PC-3 (cell line): ENCODE data around the gene CYP46A1. TPM values are rescaled to one million over a fixed set of nuclear protein-coding genes. Genes with fewer than 3 reads are reported as not detected.
"Not testable (repeated sequence)": the region's sequence is repeated elsewhere in the genome, so short reads cannot be mapped to it uniquely, and the experiment has no call there.

ENCODE experiments used
- ATAC-seq: fragments of 200-7000 bp; cut with Tn5 transposase; 2 replicates; pipeline ENCODE4 v1.9.1; 2020; ENCODE audit warnings: mild to moderate bottlenecking, moderate library complexity
- BruUV-seq: library from RNA; stranded (reverse); fragments of 400-500 nt; replicated peaks from 2 replicates; lab custom pipeline; 2021; lab: Mats Ljungman, UMichigan
- CTCF ChIA-PET: fragments of 300-600 bp; sonication (Branson Sonifier 250); formaldehyde crosslinking; loops from one replicate; lab custom pipeline; 2022; ENCODE audit warnings: antibody characterized with exemption; lab: Charles Lee
- POLR2A ChIA-PET: fragments of 300-600 bp; sonication (Branson Sonifier 250); formaldehyde crosslinking; loops from one replicate; lab custom pipeline; 2022; ENCODE audit warnings: antibody characterized with exemption; ENCODE audit not compliant: unreplicated experiment; lab: Charles Lee
- DNase-seq: peaks from one replicate; pipeline ENCODE4 v3.0.0-alpha.2; 2015
- H2AFZ ChIP-seq: fragments of 300-600 bp; sonication (generic); 2 replicates; pipeline ENCODE4 v1.6.0; 2016; ENCODE audit warnings: antibody characterized with exemption, low read length
- H3F3A ChIP-seq: fragments of 300-600 bp; sonication (generic); one replicate; pipeline ENCODE4 v1.6.0; 2017; ENCODE audit warnings: antibody characterized with exemption, low read length, control low read depth, mild to moderate bottlenecking; ENCODE audit not compliant: unreplicated experiment
- H3K27ac ChIP-seq: fragments of 300-600 bp; sonication (generic); 2 replicates; pipeline ENCODE4 v1.5.1; 2016; ENCODE audit warnings: mild to moderate bottlenecking, low read length
- H3K27me3 ChIP-seq: fragments of 300-600 bp; sonication (generic); 2 replicates; pipeline ENCODE4 v1.6.1; 2016; ENCODE audit warnings: low read length, mixed read lengths
- H3K36me3 ChIP-seq: fragments of 300-600 bp; sonication (generic); 2 replicates; pipeline ENCODE4 v1.6.1; 2016; ENCODE audit warnings: low read depth, mixed run types, low read length, mixed read lengths
- H3K4me1 ChIP-seq: fragments of 300-600 bp; sonication (generic); 2 replicates; pipeline ENCODE4 v1.5.1; 2016; ENCODE audit warnings: low read length; ENCODE audit not compliant: insufficient read depth
- H3K4me2 ChIP-seq: fragments of 300-600 bp; sonication (generic); 2 replicates; pipeline ENCODE4 v1.6.0; 2016; ENCODE audit warnings: low read length
- H3K4me3 ChIP-seq: fragments of 300-600 bp; sonication (generic); 2 replicates; pipeline ENCODE4 v1.5.1; 2016; ENCODE audit warnings: mild to moderate bottlenecking, low read length, mixed read lengths
- H3K79me2 ChIP-seq: fragments of 300-600 bp; sonication (generic); 2 replicates; pipeline ENCODE4 v1.6.1; 2017; ENCODE audit warnings: low read length, mixed read lengths
- H3K9ac ChIP-seq: fragments of 300-600 bp; sonication (generic); 2 replicates; pipeline ENCODE4 v1.6.0; 2016; ENCODE audit warnings: mild to moderate bottlenecking, low read length
- H3K9me2 ChIP-seq: fragments of 300-600 bp; sonication (generic); replicated peaks from 2 replicates; pipeline ENCODE4 v1.6.1; 2016; ENCODE audit warnings: mixed run types, low read length, mixed read lengths
- H3K9me3 ChIP-seq: fragments of 300-600 bp; sonication (generic); 2 replicates; pipeline ENCODE4 v1.6.1; 2016; ENCODE audit warnings: low read length, mixed read lengths
- H4K20me1 ChIP-seq: fragments of 300-600 bp; sonication (generic); 2 replicates; pipeline ENCODE4 v1.6.1; 2016; ENCODE audit warnings: low read length, mixed read lengths
- EZH2 ChIP-seq: fragments of 300-600 bp; sonication (generic); IDR thresholded peaks from one replicate; pipeline ENCODE4 v1.6.1; 2017; ENCODE audit warnings: antibody characterized with exemption, mild to moderate bottlenecking, low read length; ENCODE audit not compliant: unreplicated experiment
- EZH2phosphoT487 ChIP-seq: fragments of 300-600 bp; sonication (generic); IDR thresholded peaks from 2 replicates; pipeline ENCODE4 v1.6.1; 2018; ENCODE audit warnings: mild to moderate bottlenecking, antibody characterized with exemption, low read length, borderline replicate concordance
- intact Hi-C: fragments of 100-400 bp; cut with micrococcal nuclease; formaldehyde crosslinking; loops from 2 replicates; pipeline ENCODE4 v1.9.0; 2023
- total RNA-seq: library from RNA; depleted of rRNA; stranded (reverse); fragments of >200 nt; gene quantifications from 2 replicates; pipeline ENCODE4 v1.2.3, GENCODE V29; 2014
- TF ChIP-seq, protein P1 (sequence below): fragments of 300-600 bp; sonication (generic); conservative IDR thresholded peaks from 2 replicates; pipeline ENCODE4 v1.5.1; 2017; ENCODE audit warnings: antibody characterized with exemption, low read depth, mild to moderate bottlenecking, low read length

Gene CYP46A1
- total RNA-seq, 1 experiment from 2014 or later = 1.2 TPM

DNA sequence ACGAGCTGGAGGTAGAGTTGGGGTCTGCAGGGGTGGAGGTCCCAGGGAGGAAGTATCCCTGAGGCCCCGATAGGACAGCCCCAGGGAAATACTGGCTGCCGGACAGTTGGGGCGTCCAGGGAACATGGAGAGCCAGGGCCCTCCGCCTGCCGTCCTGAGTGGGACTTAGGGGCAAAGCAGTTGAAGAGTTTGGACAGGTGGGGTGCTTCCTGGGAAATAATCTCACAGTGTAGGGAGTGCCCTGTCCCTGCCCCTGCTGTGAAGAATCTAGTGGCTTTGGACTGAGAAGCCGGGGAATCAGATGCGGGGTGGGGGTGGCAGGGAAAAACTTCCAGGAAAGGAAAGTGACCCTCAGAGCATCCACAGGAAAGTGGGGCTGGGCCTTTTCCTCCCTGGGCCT lies 49.0 kb upstream of the CYP46A1 start:
- no peak for DNase-seq
- H3K36me3 ChIP-seq = no peaks in the 10 kb centered on the region
- CTCF ChIA-PET = no interaction called here

DNA sequence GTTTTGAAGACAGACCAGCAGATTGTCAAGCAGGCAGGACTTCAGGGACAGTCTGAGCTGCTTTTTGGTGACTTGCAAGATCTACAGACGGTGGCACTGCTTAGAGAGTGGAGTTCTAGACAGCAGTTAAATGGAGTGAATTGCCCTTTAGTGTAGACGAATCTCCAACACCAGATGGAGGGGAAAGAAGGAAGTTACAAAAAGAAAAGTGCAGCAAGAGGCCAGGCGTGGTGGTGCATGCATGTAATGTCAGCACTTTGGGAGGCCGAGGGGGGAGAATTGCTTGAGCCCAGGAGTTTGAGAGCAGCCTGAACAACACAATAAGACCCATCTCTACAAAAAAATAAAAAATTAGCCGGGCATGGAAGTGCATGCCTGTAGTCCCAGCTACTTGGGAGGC lies 47.6 kb upstream of the CYP46A1 start:
- CTCF ChIA-PET = no interaction called here
- DNase-seq = peak; percentile 2

More for the DNA sequence above, 49.0 kb upstream of the CYP46A1 start:
- H3F3A ChIP-seq = no peaks in the 10 kb centered on the region
- no peak overlapping the region for H3K27ac ChIP-seq
- no peak for ATAC-seq
- H3K4me2 ChIP-seq = no peak overlapping the region
- POLR2A ChIA-PET = no interaction called here
- no peak overlapping the region for H2AFZ ChIP-seq
- H3K4me3 ChIP-seq = no peak overlapping the region
- BruUV-seq = no TSS peak
- TF ChIP-seq, protein P1, sequence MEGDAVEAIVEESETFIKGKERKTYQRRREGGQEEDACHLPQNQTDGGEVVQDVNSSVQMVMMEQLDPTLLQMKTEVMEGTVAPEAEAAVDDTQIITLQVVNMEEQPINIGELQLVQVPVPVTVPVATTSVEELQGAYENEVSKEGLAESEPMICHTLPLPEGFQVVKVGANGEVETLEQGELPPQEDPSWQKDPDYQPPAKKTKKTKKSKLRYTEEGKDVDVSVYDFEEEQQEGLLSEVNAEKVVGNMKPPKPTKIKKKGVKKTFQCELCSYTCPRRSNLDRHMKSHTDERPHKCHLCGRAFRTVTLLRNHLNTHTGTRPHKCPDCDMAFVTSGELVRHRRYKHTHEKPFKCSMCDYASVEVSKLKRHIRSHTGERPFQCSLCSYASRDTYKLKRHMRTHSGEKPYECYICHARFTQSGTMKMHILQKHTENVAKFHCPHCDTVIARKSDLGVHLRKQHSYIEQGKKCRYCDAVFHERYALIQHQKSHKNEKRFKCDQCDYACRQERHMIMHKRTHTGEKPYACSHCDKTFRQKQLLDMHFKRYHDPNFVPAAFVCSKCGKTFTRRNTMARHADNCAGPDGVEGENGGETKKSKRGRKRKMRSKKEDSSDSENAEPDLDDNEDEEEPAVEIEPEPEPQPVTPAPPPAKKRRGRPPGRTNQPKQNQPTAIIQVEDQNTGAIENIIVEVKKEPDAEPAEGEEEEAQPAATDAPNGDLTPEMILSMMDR = no peak
- TF ChIP-seq EZH2phosphoT487 (no peak), EZH2 (no peak)
- no peak overlapping the region for H3K9ac ChIP-seq
- no peaks in the 10 kb centered on the region for H3K4me1 ChIP-seq
- no peaks in the 10 kb centered on the region for H3K9me3 ChIP-seq
- no peaks in the 10 kb centered on the region for H3K27me3 ChIP-seq
- no peaks in the 10 kb centered on the region for H3K9me2 ChIP-seq
- intact Hi-C loops = no loop called here
- no peaks in the 10 kb centered on the region for H4K20me1 ChIP-seq
- no peaks in the 10 kb centered on the region for H3K79me2 ChIP-seq

DNA sequence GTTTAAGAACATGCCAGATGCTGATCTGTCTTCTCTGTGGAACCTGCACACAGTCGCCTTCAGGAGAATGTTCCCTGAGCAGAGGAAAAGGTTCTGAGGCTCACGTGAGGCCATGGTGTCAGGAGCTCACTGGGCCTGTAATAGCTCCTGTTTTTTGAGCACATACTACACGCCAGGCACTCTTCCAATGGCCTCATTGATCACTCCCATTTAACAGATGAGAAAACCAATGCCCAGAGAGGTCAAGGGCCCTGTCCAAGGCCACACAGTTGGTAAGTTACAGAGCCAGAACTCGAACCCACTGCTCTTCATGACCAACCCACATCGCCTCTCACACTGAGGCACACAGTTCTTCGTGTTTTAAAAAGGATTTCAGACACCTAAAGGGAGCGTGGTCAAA lies 46.5 kb upstream of the CYP46A1 start:
- no peaks in the 10 kb centered on the region for H4K20me1 ChIP-seq
- intact Hi-C loops = no loop called here
- no peaks in the 10 kb centered on the region for H3K27me3 ChIP-seq
- BruUV-seq = no TSS peak
- no peaks in the 10 kb centered on the region for H3K79me2 ChIP-seq
- no peaks in the 10 kb centered on the region for H3K9me3 ChIP-seq
- no peaks in the 10 kb centered on the region for H3K9me2 ChIP-seq
- CTCF ChIA-PET = no interaction called here
- H3K4me2 ChIP-seq = no peak overlapping the region
- no peak overlapping the region for H3K27ac ChIP-seq
- H3K4me1 ChIP-seq = no peaks in the 10 kb centered on the region
- no peaks in the 10 kb centered on the region for H3F3A ChIP-seq
- no peak overlapping the region for H3K9ac ChIP-seq
- POLR2A ChIA-PET = interaction anchor here (0.7 kb wide), 1 partner anchor 20 kb away, joined by 7 read pairs; no protein-coding TSS in a partner anchor
- H3K4me3 ChIP-seq = no peak overlapping the region
- TF ChIP-seq EZH2phosphoT487 (no peak), EZH2 (no peak)
- TF ChIP-seq, protein P1 = no peak
- no peak overlapping the region for H2AFZ ChIP-seq
- H3K36me3 ChIP-seq = no peaks in the 10 kb centered on the region
- ATAC-seq (no peak), DNase-seq (no peak)

More for the DNA sequence above, 47.6 kb upstream of the CYP46A1 start:
- POLR2A ChIA-PET = no interaction called here
- no peaks in the 10 kb centered on the region for H3K4me1 ChIP-seq
- no peak for TF ChIP-seq EZH2phosphoT487
- TF ChIP-seq, protein P1 = no peak
- H4K20me1 ChIP-seq = no peaks in the 10 kb centered on the region
- H3K9me3 ChIP-seq = no peaks in the 10 kb centered on the region
- BruUV-seq = no TSS peak
- H3K27ac ChIP-seq = no peak overlapping the region
- intact Hi-C loops = no loop called here
- no peak for ATAC-seq
- H3K36me3 ChIP-seq = no peaks in the 10 kb centered on the region
- no peaks in the 10 kb centered on the region for H3K9me2 ChIP-seq
- H3K79me2 ChIP-seq = no peaks in the 10 kb centered on the region
- no peak overlapping the region for H3K9ac ChIP-seq
- no peaks in the 10 kb centered on the region for H3K27me3 ChIP-seq
- no peak overlapping the region for H2AFZ ChIP-seq
- no peak overlapping the region for H3K4me3 ChIP-seq
- no peak overlapping the region for H3K4me2 ChIP-seq
- no peaks in the 10 kb centered on the region for H3F3A ChIP-seq

DNA sequence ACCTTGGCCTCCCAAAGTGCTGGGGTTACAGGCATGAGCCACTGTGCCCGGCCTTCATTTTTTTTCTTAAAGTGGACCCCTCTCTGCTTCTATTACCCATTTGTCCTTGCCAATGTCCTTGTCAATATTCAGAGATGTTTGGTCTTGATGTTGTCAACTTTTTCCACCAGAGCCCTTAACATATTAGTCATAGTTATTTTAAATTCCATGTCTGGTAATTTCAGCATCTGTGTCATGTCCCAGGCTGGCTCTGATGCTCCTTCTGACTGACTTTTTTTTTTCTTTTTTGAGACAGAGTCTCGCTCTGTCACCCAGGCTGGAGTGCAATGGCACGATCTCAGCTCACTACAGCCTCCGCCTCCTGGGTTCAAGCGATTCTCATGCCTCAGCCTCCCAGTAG lies 41.3 kb upstream of the CYP46A1 start:
- CTCF ChIA-PET = interaction anchor here (0.6 kb wide), 1 partner anchor 118 kb away, joined by 5 read pairs; no protein-coding TSS in a partner anchor
- H3K79me2 ChIP-seq, H3K9me2 ChIP-seq, ATAC-seq, H3K4me2 ChIP-seq, H3K4me3 ChIP-seq, intact Hi-C loops, H4K20me1 ChIP-seq, H3K27me3 ChIP-seq, H2AFZ ChIP-seq, POLR2A ChIA-PET, H3K9ac ChIP-seq, BruUV-seq, H3K4me1 ChIP-seq, H3F3A ChIP-seq, H3K36me3 ChIP-seq, DNase-seq, H3K9me3 ChIP-seq, H3K27ac ChIP-seq: not testable (repeated sequence)
